PC-9 (cell line): Measurements from ENCODE around the gene GPS1. TPM values are rescaled to one million over a fixed set of nuclear protein-coding genes. Genes with fewer than 3 reads are reported as not detected.

ENCODE experiments used
- BruUV-seq: library from RNA; stranded (reverse); fragments of 400-500 nt; replicated peaks from 2 replicates; lab custom pipeline; 2021; lab: Mats Ljungman, UMichigan
- CTCF ChIA-PET: fragments of 300-600 bp; sonication (Branson Sonifier 250); formaldehyde crosslinking; loops from one replicate; lab custom pipeline; 2022; ENCODE audit warnings: antibody characterized with exemption; lab: Charles Lee
- POLR2A ChIA-PET: fragments of 300-600 bp; sonication (Branson Sonifier 250); formaldehyde crosslinking; loops from one replicate; lab custom pipeline; 2022; ENCODE audit warnings: antibody characterized with exemption; ENCODE audit not compliant: unreplicated experiment; lab: Charles Lee
- DNase-seq, 2 experiments: peaks; one replicate each; pipeline versions ENCODE4 v3.0.0 to v3.0.0-alpha.2; 2015 to 2022; ENCODE audit warnings: mixed read lengths in 1 of 2
- H2AFZ ChIP-seq: fragments of 200-600 bp; sonication (generic); 2 replicates; pipeline ENCODE4 v1.8.1; 2017; ENCODE audit warnings: antibody characterized with exemption
- H3F3A ChIP-seq: fragments of 200-600 bp; sonication (generic); 2 replicates; pipeline ENCODE4 v1.8.1; 2017; ENCODE audit warnings: antibody characterized with exemption, mild to moderate bottlenecking, low read depth; ENCODE audit not compliant: insufficient read depth
- H3K27ac ChIP-seq: fragments of 200-600 bp; sonication (generic); 2 replicates; pipeline ENCODE4 v1.6.1; 2016; ENCODE audit warnings: mixed run types
- H3K27me3 ChIP-seq: fragments of 200-600 bp; sonication (generic); 2 replicates; pipeline ENCODE4 v1.6.1; 2016; ENCODE audit warnings: low read depth, mixed run types; ENCODE audit not compliant: insufficient read depth
- H3K36me3 ChIP-seq: fragments of 200-600 bp; sonication (generic); 2 replicates; pipeline ENCODE4 v1.6.1; 2016; ENCODE audit warnings: low read depth, mixed run types
- H3K4me1 ChIP-seq: fragments of 200-600 bp; sonication (generic); replicated peaks from 2 replicates; pipeline ENCODE4 v1.6.1; 2016; ENCODE audit warnings: mixed run types; ENCODE audit not compliant: insufficient read depth
- H3K4me2 ChIP-seq: fragments of 200-600 bp; sonication (generic); 2 replicates; pipeline ENCODE4 v1.6.1; 2017; ENCODE audit warnings: mixed run types
- H3K4me3 ChIP-seq: fragments of 200-600 bp; sonication (generic); 2 replicates; pipeline ENCODE4 v1.6.1; 2016; ENCODE audit warnings: mixed run types
- H3K79me2 ChIP-seq: fragments of 200-600 bp; sonication (generic); 2 replicates; pipeline ENCODE4 v1.6.1; 2017; ENCODE audit warnings: low read depth, mixed run types
- H3K9me2 ChIP-seq: fragments of 200-600 bp; sonication (generic); 2 replicates; pipeline ENCODE4 v1.8.1; 2017; ENCODE audit warnings: mild to moderate bottlenecking; ENCODE audit not compliant: insufficient read depth
- H3K9me3 ChIP-seq: fragments of 200-600 bp; sonication (generic); 2 replicates; pipeline ENCODE4 v1.8.1; 2016; ENCODE audit warnings: low read depth; ENCODE audit not compliant: insufficient read depth
- H4K20me1 ChIP-seq: fragments of 200-600 bp; sonication (generic); 2 replicates; pipeline ENCODE4 v1.8.1; 2017; ENCODE audit not compliant: insufficient read depth
- EZH2 ChIP-seq: fragments of 200-600 bp; sonication (generic); IDR thresholded peaks from 2 replicates; pipeline ENCODE4 v1.8.0; 2017; ENCODE audit warnings: antibody characterized with exemption, low read depth
- intact Hi-C: fragments of 100-400 bp; cut with micrococcal nuclease; formaldehyde crosslinking; loops from one replicate; pipeline ENCODE4 v1.10.0; 2022; ENCODE audit not compliant: unreplicated experiment
- total RNA-seq: library from RNA; stranded (reverse); gene quantifications from 2 replicates; pipeline ENCODE4 v1.2.3, GENCODE V29; 2021
- TF ChIP-seq, protein P1 (sequence below): fragments of 200-600 bp; sonication (generic); conservative IDR thresholded peaks from 2 replicates; pipeline ENCODE4 v1.6.1; 2017; ENCODE audit warnings: mixed run types, antibody characterized with exemption, mild to moderate bottlenecking, moderate library complexity

The GPS1 gene
- total RNA-seq, 1 experiment from 2014 or later, result 121 TPM

DNA sequence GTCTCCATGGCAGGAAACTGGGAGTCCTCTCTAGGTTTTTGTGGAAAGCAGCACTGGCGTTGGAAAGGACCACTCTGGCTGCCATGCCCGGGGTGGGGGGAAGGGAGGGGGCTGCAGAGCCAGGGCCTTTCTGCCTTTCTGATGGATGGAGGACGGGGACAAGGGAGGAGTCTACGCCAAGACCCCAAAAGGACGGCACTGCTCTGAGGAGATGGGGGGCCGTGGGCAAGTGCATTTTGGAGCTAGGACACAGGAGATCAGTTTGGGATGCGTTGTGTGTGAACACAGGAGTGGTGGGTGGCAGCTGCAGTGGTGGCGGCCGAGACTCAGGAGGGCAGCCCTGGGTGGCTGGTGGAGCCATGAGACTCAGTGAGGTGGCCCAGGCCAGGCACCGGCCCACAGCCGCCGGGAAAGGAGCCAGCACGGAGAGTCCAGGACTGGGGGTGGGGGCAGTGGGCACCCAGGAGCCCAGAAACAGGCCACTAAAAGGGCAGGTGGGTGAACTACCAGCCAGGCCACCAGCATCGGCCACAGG is 31.1 kb upstream of the GPS1 start:
- ChIA-PET POLR2A (interaction anchor here (0.6 to 0.7 kb wide), 2 partner anchors 11 to 153 kb away, joined by 3 to 13 read pairs; no protein-coding TSS in a partner anchor), CTCF (interaction anchor here (0.6 to 3.2 kb wide), 8 partner anchors 17 to 305 kb away, joined by 3 to 18 read pairs (median 5); partner anchors contain the start of genes DCXR and NOTUM)
- Histone ChIP-seq H3K36me3 (no peaks in the 10 kb centered on the region), H3K9me2 (no peaks in the 10 kb centered on the region), H3K4me2 (peak overlapping the region; percentile 89; the same call in 1 of the 2 replicates), H3K79me2 (peaks cover 11% of the 10 kb centered on the region; the same call in 1 of the 2 replicates), H3K4me3 (no peak overlapping the region), H4K20me1 (peaks cover 5% of the 10 kb centered on the region; the same call in 1 of the 2 replicates), H2AFZ (no peak overlapping the region), H3K27ac (no peak overlapping the region), H3K27me3 (no peaks in the 10 kb centered on the region), H3K9me3 (no peaks in the 10 kb centered on the region), H3F3A (peaks cover 6% of the 10 kb centered on the region; the same call in 1 of the 2 replicates), H3K4me1 (peaks cover 6% of the 10 kb centered on the region; the same call in 1 of the 2 replicates)
- BruUV-seq, result no TSS peak
- TF ChIP-seq EZH2, result no peak
- intact Hi-C loops, result loop anchor here (1.0 to 5.0 kb wide), 2 partner anchors 61 to 338 kb away; partner anchors contain the start of genes ARL16 and HGS
- no peak for DNase-seq

DNA sequence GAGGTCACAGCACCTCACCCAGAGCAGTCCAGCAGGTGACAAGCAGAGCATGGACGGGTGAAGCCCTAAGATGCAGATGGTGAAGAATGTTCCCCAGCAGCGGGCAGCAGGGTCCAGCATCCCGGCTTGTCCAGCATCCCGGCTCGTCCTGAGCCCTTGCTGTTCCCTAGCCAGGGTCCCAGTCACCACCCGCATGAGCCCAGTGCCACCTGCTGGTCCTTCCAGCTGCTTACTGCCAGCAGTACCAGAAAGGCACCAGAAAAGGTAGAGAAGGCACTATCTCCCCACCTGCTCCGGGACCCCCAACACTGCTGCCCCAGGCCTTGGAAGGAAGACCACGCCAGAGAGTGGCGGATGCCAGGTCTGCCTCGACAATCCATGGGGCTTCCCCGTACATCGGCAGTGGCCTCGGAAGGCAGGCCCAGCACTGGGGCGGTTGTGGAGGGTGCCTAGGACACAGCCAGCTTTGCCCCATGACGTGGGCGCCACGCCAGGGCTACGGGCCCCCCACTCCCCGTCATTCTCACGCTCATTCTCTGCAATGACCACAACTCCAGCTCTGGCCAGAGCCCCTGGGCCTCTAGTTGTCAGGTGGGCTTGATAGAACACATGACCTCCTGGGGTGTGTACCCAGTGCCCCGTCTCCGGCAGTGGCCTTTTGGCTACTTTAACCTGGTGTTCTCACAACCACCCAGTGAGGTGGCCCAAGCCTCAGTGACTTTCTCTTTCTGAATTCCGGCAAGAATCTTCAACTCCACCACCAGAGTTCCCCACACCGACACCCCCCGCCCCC is 30.4 kb upstream of the GPS1 start:
- POLR2A ChIA-PET, result interaction anchor here (0.6 kb wide), 1 partner anchor 154 kb away, joined by 3 read pairs; no protein-coding TSS in a partner anchor

DNA sequence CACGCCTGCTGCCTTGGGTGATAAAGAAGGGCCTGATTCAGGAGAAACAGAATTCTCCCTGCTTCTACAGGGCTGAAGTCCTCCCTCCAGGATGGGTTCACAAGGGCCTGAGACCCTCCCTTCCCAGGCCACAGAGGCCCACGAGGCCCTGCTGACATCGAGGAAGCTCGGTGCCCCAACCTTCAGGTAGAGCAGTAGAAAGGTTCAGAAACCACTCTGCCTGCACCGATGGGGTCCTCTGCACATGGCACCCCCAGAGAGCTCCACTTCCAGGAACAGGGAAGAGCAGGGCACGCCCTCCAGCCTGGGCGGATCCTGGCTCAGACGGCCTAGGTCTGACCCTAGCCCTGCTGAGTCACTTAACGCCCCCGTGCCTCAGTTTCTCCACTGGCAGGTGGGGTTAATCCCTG is 29.8 kb upstream of the GPS1 start:
- Histone ChIP-seq H3K36me3 (no peaks in the 10 kb centered on the region), H2AFZ (peak overlapping the region; percentile 79), H3K4me1 (peaks cover 6% of the 10 kb centered on the region; the same call in 1 of the 2 replicates), H3K4me3 (peak overlapping the region; percentile 84), H3K4me2 (peak overlapping the region; percentile 89), H3K27me3 (no peaks in the 10 kb centered on the region), H3K9me3 (no peaks in the 10 kb centered on the region), H3K9me2 (no peaks in the 10 kb centered on the region), H3K79me2 (peaks cover 11% of the 10 kb centered on the region; the same call in 1 of the 2 replicates), H4K20me1 (peaks cover 5% of the 10 kb centered on the region; the same call in 1 of the 2 replicates), H3K27ac (no peak overlapping the region), H3F3A (peaks cover 6% of the 10 kb centered on the region; the same call in 1 of the 2 replicates)
- no TSS peak for BruUV-seq
- DNase-seq, result peak in 1 of 2 experiments; percentile 25
- intact Hi-C loops, result loop anchor here (1.0 to 5.0 kb wide), 4 partner anchors 63 to 340 kb away; partner anchors contain the start of genes ARHGDIA, ARL16 and HGS
- no peak for TF ChIP-seq EZH2
- TF ChIP-seq, protein P1, sequence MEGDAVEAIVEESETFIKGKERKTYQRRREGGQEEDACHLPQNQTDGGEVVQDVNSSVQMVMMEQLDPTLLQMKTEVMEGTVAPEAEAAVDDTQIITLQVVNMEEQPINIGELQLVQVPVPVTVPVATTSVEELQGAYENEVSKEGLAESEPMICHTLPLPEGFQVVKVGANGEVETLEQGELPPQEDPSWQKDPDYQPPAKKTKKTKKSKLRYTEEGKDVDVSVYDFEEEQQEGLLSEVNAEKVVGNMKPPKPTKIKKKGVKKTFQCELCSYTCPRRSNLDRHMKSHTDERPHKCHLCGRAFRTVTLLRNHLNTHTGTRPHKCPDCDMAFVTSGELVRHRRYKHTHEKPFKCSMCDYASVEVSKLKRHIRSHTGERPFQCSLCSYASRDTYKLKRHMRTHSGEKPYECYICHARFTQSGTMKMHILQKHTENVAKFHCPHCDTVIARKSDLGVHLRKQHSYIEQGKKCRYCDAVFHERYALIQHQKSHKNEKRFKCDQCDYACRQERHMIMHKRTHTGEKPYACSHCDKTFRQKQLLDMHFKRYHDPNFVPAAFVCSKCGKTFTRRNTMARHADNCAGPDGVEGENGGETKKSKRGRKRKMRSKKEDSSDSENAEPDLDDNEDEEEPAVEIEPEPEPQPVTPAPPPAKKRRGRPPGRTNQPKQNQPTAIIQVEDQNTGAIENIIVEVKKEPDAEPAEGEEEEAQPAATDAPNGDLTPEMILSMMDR, result no peak
- ChIA-PET CTCF (interaction anchor here (0.6 to 3.2 kb wide), 6 partner anchors 16 to 134 kb away, joined by 3 to 18 read pairs (median 5); partner anchors contain the start of genes DCXR and NOTUM), POLR2A (no interaction called here)

More for the DNA sequence above, 30.4 kb upstream of the GPS1 start:
- Histone ChIP-seq H3K27ac (no peak overlapping the region), H4K20me1 (peaks cover 5% of the 10 kb centered on the region; the same call in 1 of the 2 replicates), H3K4me3 (peak overlapping the region; percentile 84; the same call in 1 of the 2 replicates), H3K27me3 (no peaks in the 10 kb centered on the region), H3K4me2 (peak overlapping the region; percentile 89), H3K4me1 (peaks cover 6% of the 10 kb centered on the region; the same call in 1 of the 2 replicates), H3K36me3 (no peaks in the 10 kb centered on the region), H2AFZ (no peak overlapping the region), H3K79me2 (peaks cover 11% of the 10 kb centered on the region; the same call in 1 of the 2 replicates), H3K9me2 (no peaks in the 10 kb centered on the region), H3K9me3 (no peaks in the 10 kb centered on the region), H3F3A (peaks cover 6% of the 10 kb centered on the region; the same call in 1 of the 2 replicates)
- BruUV-seq, result TSS peak; percentile 48
- TF ChIP-seq, protein P1, result peak; percentile 73
- TF ChIP-seq EZH2, result no peak
- intact Hi-C loops, result loop anchor here (1.0 to 5.0 kb wide), 2 partner anchors 62 to 339 kb away; partner anchors contain the start of genes ARL16 and HGS
- DNase-seq, result peak; percentile 45 to 85
- CTCF ChIA-PET, result interaction anchor here (1.5 to 3.2 kb wide), 5 partner anchors 16 to 109 kb away, joined by 3 to 18 read pairs (median 5); partner anchors contain the start of genes DCXR and NOTUM
